ENCODE results near the gene HIBADH. TPM values are rescaled to one million over a fixed set of nuclear protein-coding genes. Genes with fewer than 3 reads are reported as not detected.
"Not testable (repeated sequence)": the region's sequence is repeated elsewhere in the genome, so short reads cannot be mapped to it uniquely, and the experiment has no call there.

HIBADH gene
- total and polyA plus RNA-seq, 10 of the 15 experiments (the other 5 are each of a cell fraction or from before 2014, with no cell fraction given), result 8.7 to 36.1 (median 18.6) TPM

GRCh38 chr7:27513885-27514284 is 148.8 kb downstream of the HIBADH start:
- Histone ChIP-seq H3K9ac (ENCODE audit: control insufficient read depth, insufficient read depth, low read length) (no peak overlapping the region), H3K4me1 (ENCODE audit: control insufficient read depth, insufficient read depth, low read length) (no peaks in the 10 kb centered on the region), H3K36me3 (ENCODE audit: control insufficient read depth in 2 of 2, insufficient read depth in 2 of 2, low read length in 1 of 2) (no peaks in the 10 kb centered on the region), H3K9me3 (replicated peaks; ENCODE audit: control insufficient read depth, insufficient read depth, low read length) (no peaks in the 10 kb centered on the region), H2AFZ (ENCODE audit: control insufficient read depth, low read depth, low read length) (no peak overlapping the region), H3K27ac (ENCODE audit: control insufficient read depth, insufficient read depth) (no peak overlapping the region), H3K4me3 (no peak overlapping the region), H4K20me1 (ENCODE audit: control insufficient read depth, insufficient read depth) (no peaks in the 10 kb centered on the region), H3K79me2 (ENCODE audit: control insufficient read depth, insufficient read depth, low read length) (no peaks in the 10 kb centered on the region), H3K4me2 (ENCODE audit: control insufficient read depth, insufficient read depth) (no peak overlapping the region), H3K27me3 (replicated peaks in 1 of 2; ENCODE audit: control insufficient read depth in 2 of 2, insufficient read depth in 2 of 2, low read length in 1 of 2) (no peaks in the 10 kb centered on the region)
- no peak for TF ChIP-seq EP300 (IDR thresholded peaks at IDR 0.05; ENCODE audit: borderline replicate concordance in 1 of 2, control insufficient read depth in 1 of 2, low read depth in 2 of 2, low read length in 2 of 2)
- TF ChIP-seq MEF2A (IDR thresholded peaks at IDR 0.05; ENCODE audit: insufficient read depth, low read depth, low read length), result no peak
- no peak for TF ChIP-seq RUNX3 (IDR thresholded peaks at IDR 0.05; ENCODE audit: low read length)
- no peak for TF ChIP-seq HCFC1 (IDR thresholded peaks at IDR 0.05; ENCODE audit: low read length)
- TF ChIP-seq MLLT1 (IDR thresholded peaks at IDR 0.05), result no peak
- TF ChIP-seq E2F8 (IDR thresholded peaks at IDR 0.05; ENCODE audit: low read depth, partially characterized antibody), result no peak
- no peak for TF ChIP-seq YBX1 (IDR thresholded peaks at IDR 0.05)
- no peak for TF ChIP-seq ASH2L (IDR thresholded peaks at IDR 0.05; ENCODE audit: borderline replicate concordance, low read depth)
- TF ChIP-seq RCOR1 (conservative IDR thresholded peaks at IDR 0.05; ENCODE audit: low read depth, low read length), result no peak
- no peak for TF ChIP-seq RAD51 (IDR thresholded peaks at IDR 0.05)
- TF ChIP-seq HDAC6 (IDR thresholded peaks at IDR 0.05; ENCODE audit: unreplicated experiment), result no peak
- ChIA-PET CTCF (no interaction called here), SMC1A (ENCODE audit: uncharacterized antibody, unreplicated experiment) (interaction anchor here (0.6 kb wide), 1 partner anchor 504 kb away, joined by 4 read pairs; no protein-coding TSS in a partner anchor), POLR2A (no interaction called here), RAD21 (ENCODE audit: unreplicated experiment) (no interaction called here)
- WGBS (ENCODE audit: insufficient coverage, insufficient replicate concordance, low lambda C conversion rate, missing lambda C conversion rate), result 0% methylated on average over 1 of the region's 1 CpG
- in situ Hi-C loops (cut with MboI) (no loop called here), intact Hi-C loops (cut with micrococcal nuclease; ENCODE audit: unreplicated experiment) (no loop called here)
- FAIRE-seq, result no peak
- no peak for DNase-seq (ENCODE audit: low read depth, low spot score)
- no peak for ATAC-seq
- BruUV-seq (replicated peaks), result no TSS peak

- POLR2A ChIA-PET; H3K27me3 ChIP-seq (replicated peaks in 1 of 2; ENCODE audit: control insufficient read depth in 2 of 2, insufficient read depth in 2 of 2, low read length in 1 of 2); H3K36me3 ChIP-seq (ENCODE audit: control insufficient read depth in 2 of 2, insufficient read depth in 2 of 2, low read length in 1 of 2); DNase-seq (ENCODE audit: low read depth, low spot score); ATAC-seq; FAIRE-seq; intact Hi-C loops (cut with micrococcal nuclease; ENCODE audit: unreplicated experiment); H3K9ac ChIP-seq (ENCODE audit: control insufficient read depth, insufficient read depth, low read length); CTCF ChIA-PET; in situ Hi-C loops (cut with MboI); H3K4me3 ChIP-seq; H3K9me3 ChIP-seq (replicated peaks; ENCODE audit: control insufficient read depth, insufficient read depth, low read length); BruUV-seq (replicated peaks); SMC1A ChIA-PET (ENCODE audit: uncharacterized antibody, unreplicated experiment); H3K4me1 ChIP-seq (ENCODE audit: control insufficient read depth, insufficient read depth, low read length); H4K20me1 ChIP-seq (ENCODE audit: control insufficient read depth, insufficient read depth); H2AFZ ChIP-seq (ENCODE audit: control insufficient read depth, low read depth, low read length); H3K27ac ChIP-seq (ENCODE audit: control insufficient read depth, insufficient read depth); RAD21 ChIA-PET (ENCODE audit: unreplicated experiment); H3K4me2 ChIP-seq (ENCODE audit: control insufficient read depth, insufficient read depth); H3K79me2 ChIP-seq (ENCODE audit: control insufficient read depth, insufficient read depth, low read length): not testable (repeated sequence)
- WGBS (ENCODE audit: insufficient coverage, insufficient replicate concordance, low lambda C conversion rate, missing lambda C conversion rate), result 57% methylated on average over 1 of the region's 1 CpG
These were observed 151.3 kb downstream of the HIBADH start for GRCh38 chr7:27511370-27511769.
